ENCODE data around the gene CCL11.
"Not testable (repeated sequence)": the region's sequence is repeated elsewhere in the genome, so short reads cannot be mapped to it uniquely, and the experiment has no call there.

Gene CCL11

DNA sequence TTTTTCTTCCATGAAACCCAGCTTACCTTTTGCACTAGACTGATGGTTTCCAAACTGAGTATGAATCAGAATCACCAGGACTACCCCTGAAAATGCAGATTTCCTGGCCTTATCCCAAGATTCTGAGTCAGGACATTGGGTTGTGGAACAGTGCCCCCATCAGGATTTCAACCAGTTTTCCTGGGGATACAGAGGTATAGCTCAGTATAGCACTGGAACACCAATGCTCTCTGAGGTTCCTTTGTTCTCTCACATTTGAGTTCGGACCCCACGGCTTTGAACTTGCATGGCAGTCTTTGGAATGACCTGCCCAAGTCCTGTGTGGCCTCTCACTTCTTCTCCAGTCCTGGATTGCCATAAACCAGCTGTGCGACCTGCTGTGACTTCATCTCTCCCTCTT is 20.9 kb downstream of the CCL11 start:
- no peak overlapping the region for H3K4me3 ChIP-seq
- no peaks in the 10 kb centered on the region for H3K9me3 ChIP-seq
- no peaks in the 10 kb centered on the region for H3K27me3 ChIP-seq (ENCODE audit: low read depth)
- no peaks in the 10 kb centered on the region for H3K4me1 ChIP-seq
- in situ Hi-C loops (cut with MboI; ENCODE audit: low sequenced_read_pairs) = no loop called here
- peak; percentile 3 to 48 for DNase-seq (ENCODE audit: low spot score in 2 of 2)
- no peaks in the 10 kb centered on the region for H3K36me3 ChIP-seq (replicated peaks)

GRCh38 chr17:34307110-34307509 is 21.6 kb downstream of the CCL11 start:
- in situ Hi-C loops (cut with MboI; ENCODE audit: low sequenced_read_pairs) = no loop called here
- Histone ChIP-seq H3K4me3 (no peak overlapping the region), H3K4me1 (no peaks in the 10 kb centered on the region), H3K9me3 (no peaks in the 10 kb centered on the region), H3K27me3 (ENCODE audit: low read depth) (no peaks in the 10 kb centered on the region), H3K36me3 (replicated peaks) (no peaks in the 10 kb centered on the region)
- DNase-seq (ENCODE audit: low spot score in 2 of 2) = no peak

DNA sequence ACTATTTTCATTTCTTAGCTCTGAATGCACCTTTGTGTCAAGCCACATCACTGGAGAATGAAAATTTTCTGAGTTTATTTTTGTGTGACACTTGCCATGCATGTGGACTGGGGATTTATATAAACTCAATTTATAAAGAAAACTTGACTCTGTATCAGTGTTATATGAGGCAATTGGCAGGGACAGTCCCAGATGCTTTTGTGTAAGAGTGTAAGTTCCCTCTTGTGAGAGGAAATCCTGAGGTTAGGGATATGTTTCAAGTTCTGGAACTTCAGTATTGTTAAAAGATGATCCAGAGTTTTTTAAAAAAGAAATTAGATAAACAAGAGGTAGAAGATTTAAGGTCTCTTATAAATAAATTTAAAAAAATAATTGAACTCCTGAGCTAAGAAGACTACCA is 22.8 kb downstream of the CCL11 start:
- H3K9me3 ChIP-seq = no peaks in the 10 kb centered on the region
- H3K36me3 ChIP-seq (replicated peaks) = no peaks in the 10 kb centered on the region
- in situ Hi-C loops (cut with MboI; ENCODE audit: low sequenced_read_pairs) = no loop called here
- H3K4me1 ChIP-seq = no peaks in the 10 kb centered on the region
- DNase-seq (ENCODE audit: low spot score in 2 of 2) = no peak
- no peak overlapping the region for H3K4me3 ChIP-seq
- no peaks in the 10 kb centered on the region for H3K27me3 ChIP-seq (ENCODE audit: low read depth)

GRCh38 chr17:34311291-34311690 is 25.7 kb downstream of the CCL11 start:
- in situ Hi-C loops (cut with MboI; ENCODE audit: low sequenced_read_pairs) = no loop called here
- H3K27me3 ChIP-seq (ENCODE audit: low read depth) = 0 out of 2 replicates have a peak, but pooled peaks cover 8% of the 10 kb centered on the region
- no peak for DNase-seq (ENCODE audit: low spot score in 2 of 2)
- H3K4me3 ChIP-seq = no peak overlapping the region
- H3K4me1 ChIP-seq = no peaks in the 10 kb centered on the region
- no peaks in the 10 kb centered on the region for H3K9me3 ChIP-seq
- H3K36me3 ChIP-seq (replicated peaks) = no peaks in the 10 kb centered on the region

DNA sequence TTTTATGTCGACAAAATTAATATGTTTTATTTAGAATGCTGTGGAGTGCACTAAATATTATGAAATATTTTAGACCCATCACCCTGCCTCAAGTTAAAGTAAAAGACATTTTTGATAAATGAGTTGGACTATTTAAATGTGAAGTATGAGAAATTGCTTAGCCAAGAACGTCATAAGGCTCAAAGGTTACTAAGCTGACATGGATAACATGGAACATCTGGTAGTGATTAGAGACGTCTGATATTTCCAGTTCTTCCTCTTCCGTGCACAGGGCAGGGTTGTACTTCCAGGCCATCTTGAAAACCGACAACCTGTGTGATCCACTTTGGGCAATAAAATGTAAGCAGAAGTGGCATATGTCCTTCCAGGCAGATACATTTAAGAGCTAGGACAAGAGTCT is 26.5 kb downstream of the CCL11 start:
- DNase-seq (ENCODE audit: low spot score in 2 of 2) = no peak
- Histone ChIP-seq H3K36me3 (replicated peaks) (no peaks in the 10 kb centered on the region), H3K4me3 (no peak overlapping the region), H3K27me3 (ENCODE audit: low read depth) (0 out of 2 replicates have a peak, but pooled peaks cover 8% of the 10 kb centered on the region), H3K9me3 (no peaks in the 10 kb centered on the region), H3K4me1 (no peaks in the 10 kb centered on the region)
- in situ Hi-C loops (cut with MboI; ENCODE audit: low sequenced_read_pairs) = no loop called here

GRCh38 chr17:34313164-34313563 is 27.6 kb downstream of the CCL11 start:
- in situ Hi-C loops (cut with MboI; ENCODE audit: low sequenced_read_pairs) = no loop called here
- no peaks in the 10 kb centered on the region for H3K4me1 ChIP-seq
- no peak for DNase-seq (ENCODE audit: low spot score in 2 of 2)
- H3K36me3 ChIP-seq (replicated peaks) = no peaks in the 10 kb centered on the region
- no peaks in the 10 kb centered on the region for H3K9me3 ChIP-seq
- H3K4me3 ChIP-seq = no peak overlapping the region
- H3K27me3 ChIP-seq (ENCODE audit: low read depth) = 0 out of 2 replicates have a peak, but pooled peaks cover 8% of the 10 kb centered on the region

GRCh38 chr17:34314279-34314678 is 28.7 kb downstream of the CCL11 start:
- no peak overlapping the region for H3K4me3 ChIP-seq
- 0 out of 2 replicates have a peak, but pooled peaks cover 8% of the 10 kb centered on the region for H3K27me3 ChIP-seq (ENCODE audit: low read depth)
- H3K4me1 ChIP-seq = no peaks in the 10 kb centered on the region
- H3K9me3 ChIP-seq = no peaks in the 10 kb centered on the region
- no peaks in the 10 kb centered on the region for H3K36me3 ChIP-seq (replicated peaks)
- in situ Hi-C loops (cut with MboI; ENCODE audit: low sequenced_read_pairs) = no loop called here
- DNase-seq (ENCODE audit: low spot score in 2 of 2) = no peak

DNA sequence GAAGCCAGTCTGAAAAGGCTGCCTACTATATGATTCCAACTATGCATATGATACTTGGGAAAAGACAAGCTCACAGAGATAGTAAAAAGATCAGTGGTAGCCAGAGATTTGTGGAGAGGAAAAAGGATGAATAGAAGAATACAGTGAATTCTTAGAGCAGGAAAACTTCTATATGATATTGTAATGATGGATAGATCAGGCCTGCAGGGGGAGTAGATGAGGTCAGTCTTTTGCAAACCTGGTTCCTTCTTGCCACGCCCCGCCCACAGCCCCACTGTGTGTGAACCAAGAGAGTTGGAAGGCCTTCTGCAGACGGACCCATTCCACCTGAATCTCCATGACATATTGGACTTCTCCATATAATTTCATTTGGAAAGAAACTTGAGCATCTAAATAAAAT is 32.9 kb downstream of the CCL11 start:
- Histone ChIP-seq H3K9me3 (no peaks in the 10 kb centered on the region), H3K27me3 (ENCODE audit: low read depth) (0 out of 2 replicates have a peak, but pooled peaks cover 8% of the 10 kb centered on the region), H3K4me1 (no peaks in the 10 kb centered on the region), H3K4me3 (no peak overlapping the region), H3K36me3 (replicated peaks) (no peaks in the 10 kb centered on the region)
- peak in 1 of 2 experiments; percentile 55 for DNase-seq (ENCODE audit: low spot score in 2 of 2)
- in situ Hi-C loops (cut with MboI; ENCODE audit: low sequenced_read_pairs) = no loop called here

- 0 out of 2 replicates have a peak, but pooled peaks cover 3% of the 10 kb centered on the region for H3K27me3 ChIP-seq (ENCODE audit: low read depth)
- no peak for DNase-seq (ENCODE audit: low spot score in 2 of 2)
These were observed 33.5 kb downstream of the CCL11 start, which contains the start of gene CCL8 for GRCh38 chr17:34319039-34319483. TSS of gene CCL8 (plus strand) at chr17:34319435. CDS start at chr17:34319502, 67 bp downstream.

DNA sequence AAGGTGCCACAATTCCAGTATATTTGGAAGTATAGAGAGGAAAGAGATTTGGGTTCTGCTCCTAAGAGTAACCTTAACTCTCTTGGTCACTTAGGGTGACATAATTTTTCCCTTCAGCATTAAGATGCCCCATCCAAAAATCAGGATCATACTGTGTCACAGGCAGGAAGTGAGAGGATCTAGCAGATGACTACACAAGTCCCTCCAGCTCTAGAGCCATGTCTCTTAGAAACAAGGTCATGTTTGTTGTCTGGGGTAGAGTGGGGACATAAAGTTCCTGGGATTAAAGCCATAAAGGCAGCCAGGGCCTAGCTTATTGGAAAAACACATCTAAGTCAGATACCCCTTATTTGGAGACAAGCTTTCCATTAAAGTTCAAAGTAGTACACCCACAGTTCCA is 36.4 kb downstream of the CCL11 start:
- H3K4me3 ChIP-seq = no peak overlapping the region
- in situ Hi-C loops (cut with MboI; ENCODE audit: low sequenced_read_pairs) = no loop called here
- no peak for DNase-seq (ENCODE audit: low spot score in 2 of 2)
- H3K4me1 ChIP-seq = no peaks in the 10 kb centered on the region
- H3K27me3 ChIP-seq (ENCODE audit: low read depth) = no peaks in the 10 kb centered on the region
- H3K36me3 ChIP-seq (replicated peaks) = no peaks in the 10 kb centered on the region
- no peaks in the 10 kb centered on the region for H3K9me3 ChIP-seq

More at GRCh38 chr17:34319039-34319483, 33.5 kb downstream of the CCL11 start, which contains the start of gene CCL8:
- H3K9me3 ChIP-seq = no peaks in the 10 kb centered on the region
- H3K4me3 ChIP-seq = no peak within 1 kb of the TSS
- in situ Hi-C loops (cut with MboI; ENCODE audit: low sequenced_read_pairs) = no loop called here
- no peaks in the 10 kb centered on the region for H3K36me3 ChIP-seq (replicated peaks)
- no peaks in the 10 kb centered on the region for H3K4me1 ChIP-seq

- H3K27me3 ChIP-seq (ENCODE audit: low read depth); H3K9me3 ChIP-seq; H3K36me3 ChIP-seq (replicated peaks); DNase-seq (ENCODE audit: low spot score in 2 of 2); in situ Hi-C loops (cut with MboI; ENCODE audit: low sequenced_read_pairs); H3K4me1 ChIP-seq; H3K4me3 ChIP-seq: not testable (repeated sequence)
These were observed 42.0 kb downstream of the CCL11 start for GRCh38 chr17:34327580-34327979.

DNA sequence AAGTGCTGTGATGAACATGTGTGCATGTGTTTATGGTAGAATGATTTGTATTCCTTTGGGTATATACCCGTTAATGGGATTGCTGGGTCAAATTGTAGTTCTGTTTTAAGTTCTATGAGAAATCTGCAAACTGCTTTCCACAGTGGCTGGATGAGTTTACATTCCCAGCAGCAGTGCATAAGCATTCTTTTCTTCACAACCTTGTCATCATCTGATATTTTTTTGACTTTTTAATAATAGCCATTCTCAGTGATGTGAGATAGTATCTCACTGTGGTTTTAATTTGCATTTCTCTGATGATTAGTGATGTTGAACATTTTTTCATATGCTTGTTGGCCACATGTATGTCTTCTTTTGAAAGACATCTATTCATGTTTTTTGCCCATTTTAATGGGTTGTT is 52.2 kb downstream of the CCL11 start:
- in situ Hi-C loops (cut with MboI; ENCODE audit: low sequenced_read_pairs) = no loop called here
- DNase-seq (ENCODE audit: low spot score in 2 of 2) = no peak

More for the DNA sequence above, 52.2 kb downstream of the CCL11 start:
- no peaks in the 10 kb centered on the region for H3K9me3 ChIP-seq
- no peaks in the 10 kb centered on the region for H3K4me1 ChIP-seq
- no peaks in the 10 kb centered on the region for H3K36me3 ChIP-seq (replicated peaks)
- no peaks in the 10 kb centered on the region for H3K27me3 ChIP-seq (ENCODE audit: low read depth)
- no peak overlapping the region for H3K4me3 ChIP-seq

Data from HAP-1 (cell line).